Measurements from ENCODE around the gene BPI. TPM values are rescaled to one million over a fixed set of nuclear protein-coding genes. Genes with fewer than 3 reads are reported as not detected.
A peak's percentile ranks its signal among the peaks of the same experiment; 100 is the strongest.
"Not testable (repeated sequence)": the region's sequence is repeated elsewhere in the genome, so short reads cannot be mapped to it uniquely, and the experiment has no call there.

BPI gene
- total and polyA plus RNA-seq, 8 donors = 0.35 to 3.2 (median 0.79) TPM

DNA sequence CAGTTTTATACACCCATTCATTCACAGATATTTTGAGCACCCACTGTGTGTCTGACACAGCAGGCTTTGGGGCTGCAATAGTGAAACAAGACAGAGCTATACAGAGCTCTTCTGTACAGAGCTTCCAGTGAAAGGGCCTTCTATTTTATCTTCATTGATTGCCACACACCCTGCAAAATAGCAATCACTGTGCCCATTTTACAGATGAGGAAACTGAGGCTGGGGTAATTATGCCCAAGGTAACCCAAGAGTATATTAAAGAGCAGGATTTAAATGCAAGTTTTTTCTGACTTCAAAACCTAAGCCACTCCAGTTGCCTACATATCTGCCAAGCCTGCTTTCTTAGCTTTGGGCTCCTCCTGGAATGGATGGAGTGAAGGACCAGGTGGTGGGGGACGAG is 4.5 kb downstream of the BPI start:
- H3K4me3 ChIP-seq = no peak overlapping the region
- peaks cover 0 to 63% of the 10 kb centered on the region in 2 donors for H3K27me3 ChIP-seq
- TF ChIP-seq, protein P1, sequence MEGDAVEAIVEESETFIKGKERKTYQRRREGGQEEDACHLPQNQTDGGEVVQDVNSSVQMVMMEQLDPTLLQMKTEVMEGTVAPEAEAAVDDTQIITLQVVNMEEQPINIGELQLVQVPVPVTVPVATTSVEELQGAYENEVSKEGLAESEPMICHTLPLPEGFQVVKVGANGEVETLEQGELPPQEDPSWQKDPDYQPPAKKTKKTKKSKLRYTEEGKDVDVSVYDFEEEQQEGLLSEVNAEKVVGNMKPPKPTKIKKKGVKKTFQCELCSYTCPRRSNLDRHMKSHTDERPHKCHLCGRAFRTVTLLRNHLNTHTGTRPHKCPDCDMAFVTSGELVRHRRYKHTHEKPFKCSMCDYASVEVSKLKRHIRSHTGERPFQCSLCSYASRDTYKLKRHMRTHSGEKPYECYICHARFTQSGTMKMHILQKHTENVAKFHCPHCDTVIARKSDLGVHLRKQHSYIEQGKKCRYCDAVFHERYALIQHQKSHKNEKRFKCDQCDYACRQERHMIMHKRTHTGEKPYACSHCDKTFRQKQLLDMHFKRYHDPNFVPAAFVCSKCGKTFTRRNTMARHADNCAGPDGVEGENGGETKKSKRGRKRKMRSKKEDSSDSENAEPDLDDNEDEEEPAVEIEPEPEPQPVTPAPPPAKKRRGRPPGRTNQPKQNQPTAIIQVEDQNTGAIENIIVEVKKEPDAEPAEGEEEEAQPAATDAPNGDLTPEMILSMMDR (IDR thresholded peaks at IDR 0.05) = no peak
- no peaks in the 10 kb centered on the region for H3K36me3 ChIP-seq
- no peaks in the 10 kb centered on the region for H3K9me3 ChIP-seq
- no peak overlapping the region for H3K27ac ChIP-seq
- intact Hi-C loops (cut with DNase I) = no loop called here
- H3K4me1 ChIP-seq = peaks cover 0 to 37% of the 10 kb centered on the region in 2 donors
- ATAC-seq (no peak), DNase-seq (no peak)

DNA sequence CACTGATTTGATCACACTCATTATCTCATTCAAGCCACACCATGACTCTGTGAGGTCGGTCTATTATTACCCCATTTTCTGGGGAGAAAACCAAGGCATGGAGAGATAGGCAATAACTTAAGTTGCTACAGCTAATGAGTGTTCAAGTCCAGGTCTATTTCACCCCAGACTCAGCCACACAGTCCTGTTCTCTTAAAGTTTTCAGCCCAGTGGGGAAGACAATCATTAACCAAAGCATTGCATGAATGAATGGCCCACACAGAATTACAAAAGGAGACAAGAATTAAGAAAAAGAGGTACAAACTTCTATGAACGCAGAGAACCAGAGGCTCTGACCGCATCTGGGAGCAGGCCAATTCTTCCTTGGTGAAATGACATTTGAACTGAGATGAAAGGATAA is 7.1 kb downstream of the BPI start:
- no peak for DNase-seq
- peaks cover 0 to 41% of the 10 kb centered on the region in 2 donors for H3K27me3 ChIP-seq
- ATAC-seq = no peak
- H3K9me3 ChIP-seq = no peaks in the 10 kb centered on the region
- no peak overlapping the region for H3K4me3 ChIP-seq
- TF ChIP-seq, protein P1 (IDR thresholded peaks at IDR 0.05) = no peak
- H3K27ac ChIP-seq = no peak overlapping the region
- H3K36me3 ChIP-seq = no peaks in the 10 kb centered on the region
- H3K4me1 ChIP-seq = peaks cover 0 to 14% of the 10 kb centered on the region in 2 donors
- intact Hi-C loops (cut with DNase I) = no loop called here

GRCh38 chr20:38311491-38311890 is 7.5 kb downstream of the BPI start:
- TF ChIP-seq, protein P1 (IDR thresholded peaks at IDR 0.05) = no peak
- no peak overlapping the region for H3K4me3 ChIP-seq
- no peaks in the 10 kb centered on the region for H3K36me3 ChIP-seq
- peaks cover 0 to 37% of the 10 kb centered on the region in 2 donors for H3K27me3 ChIP-seq
- no peak for ATAC-seq
- H3K4me1 ChIP-seq = peaks cover 0 to 12% of the 10 kb centered on the region in 2 donors
- no peaks in the 10 kb centered on the region for H3K9me3 ChIP-seq
- DNase-seq = no peak
- intact Hi-C loops (cut with DNase I) = no loop called here
- no peak overlapping the region for H3K27ac ChIP-seq

DNA sequence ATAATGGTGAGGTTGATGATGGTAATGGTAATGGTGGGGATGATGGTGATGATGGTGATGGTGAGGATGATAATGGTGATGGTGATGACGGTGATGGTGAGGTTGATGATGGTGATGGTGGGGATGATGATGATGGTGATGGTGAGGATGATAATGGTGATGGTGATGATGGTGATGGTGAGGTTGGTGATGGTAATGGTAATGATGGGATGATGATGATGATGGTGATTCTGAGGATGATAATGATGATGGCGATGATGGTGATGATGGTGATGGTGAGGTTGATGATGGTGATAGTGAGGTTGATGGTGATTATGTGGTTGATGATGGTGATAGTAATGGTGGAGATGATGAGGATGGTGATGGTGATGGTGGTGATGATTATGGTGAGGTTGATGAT is 9.7 kb downstream of the BPI start:
- intact Hi-C loops (cut with DNase I) = no loop called here

GRCh38 chr20:38314350-38314749 is 10.4 kb downstream of the BPI start:
- intact Hi-C loops (cut with DNase I); H3K27ac ChIP-seq; DNase-seq; H3K36me3 ChIP-seq; H3K9me3 ChIP-seq; H3K4me1 ChIP-seq; ATAC-seq; H3K4me3 ChIP-seq: not testable (repeated sequence)
- peaks cover 0 to 28% of the 10 kb centered on the region in 2 donors for H3K27me3 ChIP-seq

More for the DNA sequence above, 9.7 kb downstream of the BPI start:
- DNase-seq (no peak), ATAC-seq (no peak)
- no peaks in the 10 kb centered on the region for H3K4me1 ChIP-seq
- no peaks in the 10 kb centered on the region for H3K36me3 ChIP-seq
- no peak overlapping the region for H3K27ac ChIP-seq
- TF ChIP-seq, protein P1 (IDR thresholded peaks at IDR 0.05) = no peak
- no peak overlapping the region for H3K4me3 ChIP-seq
- peaks cover 0 to 31% of the 10 kb centered on the region in 2 donors for H3K27me3 ChIP-seq
- no peaks in the 10 kb centered on the region for H3K9me3 ChIP-seq

DNA sequence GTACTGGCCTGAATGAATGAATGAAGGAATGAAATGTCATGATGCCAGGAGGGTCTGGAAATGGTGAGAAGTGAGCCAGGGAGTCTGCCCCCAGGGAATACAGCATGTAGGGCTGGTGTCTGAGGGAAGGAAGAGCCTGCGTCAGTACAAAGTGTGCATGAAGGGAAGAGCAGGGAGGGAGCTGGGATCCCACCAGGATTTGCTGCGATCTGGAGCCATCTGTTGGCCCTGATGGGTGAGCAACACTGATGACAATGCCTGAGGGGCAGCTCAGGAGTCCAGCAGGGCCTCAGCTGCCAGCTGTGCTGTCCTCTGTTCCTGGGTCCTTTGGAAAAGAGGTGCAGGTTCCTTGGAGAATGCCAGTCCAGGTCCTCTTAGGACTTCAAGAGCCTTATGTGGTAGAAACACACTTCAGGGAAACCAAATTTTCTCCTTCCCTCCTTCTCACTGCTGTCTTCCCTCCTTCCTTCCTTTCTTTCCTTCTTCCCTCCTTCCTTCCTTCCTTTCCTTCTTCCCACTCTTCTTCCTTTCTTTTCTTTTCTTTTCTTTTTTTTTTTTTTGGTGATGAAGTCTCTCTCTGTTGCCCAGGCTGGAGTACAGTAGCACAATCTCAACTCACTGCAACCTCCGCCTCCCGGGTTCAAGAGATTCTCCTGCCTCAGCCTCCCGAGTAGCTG is 11.5 kb downstream of the BPI start:
- Histone ChIP-seq H3K27me3 (peaks cover 0 to 31% of the 10 kb centered on the region in 2 donors), H3K36me3 (no peaks in the 10 kb centered on the region), H3K27ac (no peak overlapping the region), H3K4me3 (no peak overlapping the region), H3K4me1 (no peaks in the 10 kb centered on the region), H3K9me3 (no peaks in the 10 kb centered on the region)
- TF ChIP-seq, protein P1 (IDR thresholded peaks at IDR 0.05) = no peak
- DNase-seq = peak in 1 of 4 donors; percentile 49
- ATAC-seq = no peak
- intact Hi-C loops (cut with DNase I) = no loop called here

All from left lung (tissue), 10 donors.